Measurements from ENCODE around the gene ZNF236.
"Not testable (repeated sequence)": the region's sequence is repeated elsewhere in the genome, so short reads cannot be mapped to it uniquely, and the experiment has no call there.

GRCh38 chr18:77018650-77019049 lies 196.3 kb downstream of the ZNF236 start:
- TF ChIP-seq CTCF (conservative IDR thresholded peaks at IDR 0.05); ZFX (IDR thresholded peaks at IDR 0.05): not testable (repeated sequence)
